Ramos (cell line): Measurements from ENCODE around the gene SPESP1.

Experiments used
- in situ Hi-C: fragments of 300-500 bp; cut with MboI; formaldehyde crosslinking; loops from one replicate; pipeline ENCODE4 v1.14.3; 2022; ENCODE audit warnings: low sequenced_read_pairs; ENCODE audit not compliant: unreplicated experiment

SPESP1 gene

DNA sequence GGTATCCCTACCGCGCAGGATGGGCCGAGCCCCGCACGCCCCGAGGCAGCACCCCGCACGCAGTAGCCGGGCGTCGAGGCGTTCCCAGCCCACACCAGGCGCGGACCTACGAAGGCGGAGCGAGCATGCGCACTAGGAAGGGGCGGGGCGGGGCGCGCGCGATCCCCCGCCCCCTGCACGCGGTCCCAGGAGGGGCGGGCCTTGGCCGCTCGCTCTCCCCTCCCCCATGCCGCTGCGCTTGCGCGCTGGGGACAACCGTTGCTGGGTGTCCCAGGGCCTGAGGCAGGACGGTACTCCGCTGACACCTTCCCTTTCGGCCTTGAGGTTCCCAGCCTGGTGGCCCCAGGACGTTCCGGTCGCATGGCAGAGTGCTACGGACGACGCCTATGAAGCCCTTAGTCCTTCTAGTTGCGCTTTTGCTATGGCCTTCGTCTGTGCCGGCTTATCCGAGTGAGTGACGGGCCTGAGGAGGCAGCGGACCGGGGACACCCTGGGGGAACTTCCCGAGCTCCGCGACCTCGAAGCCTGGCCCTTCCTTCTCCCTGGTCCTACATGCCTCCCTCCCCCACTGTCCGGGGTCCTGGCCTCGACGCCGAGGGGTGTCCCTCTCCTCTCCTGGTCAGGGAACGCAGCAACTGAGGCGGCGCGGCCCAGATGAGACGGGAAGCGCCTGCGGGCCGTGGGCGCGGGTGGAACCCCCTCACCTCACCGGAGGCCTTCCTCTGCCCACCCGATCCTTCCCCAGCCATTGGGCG lies at the start of gene SPESP1:
Gene SPESP1, plus strand, starts transcription at position 258 of the 755 bp plus-strand sequence. Its CDS starts 129 bp downstream, at position 387.
- in situ Hi-C loops, result no loop called here

GRCh38 chr15:68885070-68885469 lies 45.3 kb upstream of the SPESP1 start:
- in situ Hi-C loops, result no loop called here

DNA sequence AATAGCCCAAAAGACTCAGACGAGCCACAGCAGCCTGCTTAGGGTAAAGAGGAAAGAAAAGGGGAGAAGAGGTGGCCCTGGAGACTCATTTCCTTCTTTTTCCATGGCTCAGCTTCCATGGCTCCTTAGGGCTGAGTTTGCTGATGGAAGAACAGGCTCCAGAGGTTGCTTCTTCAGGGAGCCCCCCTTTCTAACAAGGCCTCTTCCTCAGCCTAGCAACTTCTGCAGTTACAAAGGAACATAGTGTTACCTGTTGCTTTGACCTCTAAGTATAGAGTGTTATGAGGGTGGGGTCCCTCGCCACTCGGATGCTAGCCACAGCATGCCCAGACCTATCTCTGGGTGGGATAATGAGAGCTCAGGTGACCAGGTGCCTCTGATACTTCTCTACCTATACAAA lies 43.2 kb upstream of the SPESP1 start:
- in situ Hi-C loops, result no loop called here

- in situ Hi-C loops, result no loop called here
Measured at GRCh38 chr15:68887819-68888218, 42.5 kb upstream of the SPESP1 start.

- in situ Hi-C loops, result no loop called here
Measured at GRCh38 chr15:68888419-68888818, 41.9 kb upstream of the SPESP1 start.

- in situ Hi-C loops, result loop anchor here (10.0 kb wide), 1 partner anchor 61 kb away; no protein-coding TSS in a partner anchor
Measured at GRCh38 chr15:68894208-68894607, 36.1 kb upstream of the SPESP1 start.

DNA sequence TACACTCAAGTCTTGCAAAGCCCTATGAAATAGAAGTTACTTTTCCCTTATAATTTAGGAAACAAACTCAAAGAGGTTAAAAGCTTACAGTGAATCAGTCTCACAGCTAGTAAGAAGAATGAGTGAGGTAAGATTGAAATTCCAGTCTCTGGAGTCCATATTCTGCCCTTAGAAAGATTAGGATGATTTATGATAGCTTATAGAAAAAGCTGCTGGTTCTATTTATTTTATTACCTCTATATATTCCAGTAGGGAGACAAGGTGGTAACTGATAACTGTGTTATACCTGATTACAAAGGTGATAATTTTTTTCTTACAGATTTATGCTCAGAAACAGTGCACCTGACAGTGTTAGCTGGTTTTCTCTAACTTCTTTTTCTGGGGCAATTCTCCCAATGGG lies 34.1 kb upstream of the SPESP1 start:
- in situ Hi-C loops, result loop anchor here (10.0 kb wide), 1 partner anchor 59 kb away; no protein-coding TSS in a partner anchor

GRCh38 chr15:68897016-68897415 lies 33.3 kb upstream of the SPESP1 start:
- in situ Hi-C loops, result loop anchor here (10.0 kb wide), 1 partner anchor 58 kb away; no protein-coding TSS in a partner anchor

DNA sequence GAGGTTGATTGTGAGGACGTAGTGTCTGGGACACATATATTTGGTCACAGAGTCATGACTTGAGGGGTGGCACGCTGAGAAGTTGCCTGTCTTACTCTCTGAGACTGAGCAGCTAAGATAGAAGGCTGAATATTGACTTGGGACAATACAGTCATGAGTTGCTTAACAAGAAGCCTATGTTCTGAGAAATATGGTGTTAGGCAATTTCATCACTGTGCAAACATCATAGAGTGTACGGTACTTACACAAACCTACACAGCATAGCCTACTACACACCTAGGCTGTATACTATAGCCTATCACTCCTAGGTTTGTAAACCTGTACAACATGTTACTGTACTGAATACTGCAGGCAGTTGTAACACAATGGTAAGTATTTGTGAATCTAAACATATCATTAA lies 30.3 kb upstream of the SPESP1 start:
- in situ Hi-C loops, result no loop called here

DNA sequence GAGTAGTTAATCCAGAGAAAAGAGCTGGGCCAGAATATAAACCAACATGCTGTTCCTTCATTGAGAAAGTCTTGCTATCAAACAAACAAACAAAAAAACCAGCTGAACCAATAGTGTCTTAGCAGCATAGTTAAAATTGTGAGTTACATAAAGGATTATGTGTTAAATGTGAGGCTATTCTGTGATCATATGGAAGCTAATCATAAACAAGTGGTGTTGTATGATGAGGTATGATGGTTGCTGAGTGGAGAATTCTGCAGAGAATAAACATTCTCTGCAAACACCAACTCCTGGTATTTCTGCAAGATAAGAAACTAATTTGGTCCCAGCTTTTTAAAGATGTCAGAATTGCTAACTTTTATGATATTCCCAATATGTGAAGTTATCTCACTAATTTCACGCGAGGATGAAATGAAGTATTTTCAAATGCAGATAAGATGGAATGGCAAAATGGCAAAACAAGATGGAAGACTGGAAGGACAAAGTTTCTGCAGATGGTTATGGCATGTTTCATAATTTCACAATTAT lies 22.9 kb upstream of the SPESP1 start:
- in situ Hi-C loops, result no loop called here

DNA sequence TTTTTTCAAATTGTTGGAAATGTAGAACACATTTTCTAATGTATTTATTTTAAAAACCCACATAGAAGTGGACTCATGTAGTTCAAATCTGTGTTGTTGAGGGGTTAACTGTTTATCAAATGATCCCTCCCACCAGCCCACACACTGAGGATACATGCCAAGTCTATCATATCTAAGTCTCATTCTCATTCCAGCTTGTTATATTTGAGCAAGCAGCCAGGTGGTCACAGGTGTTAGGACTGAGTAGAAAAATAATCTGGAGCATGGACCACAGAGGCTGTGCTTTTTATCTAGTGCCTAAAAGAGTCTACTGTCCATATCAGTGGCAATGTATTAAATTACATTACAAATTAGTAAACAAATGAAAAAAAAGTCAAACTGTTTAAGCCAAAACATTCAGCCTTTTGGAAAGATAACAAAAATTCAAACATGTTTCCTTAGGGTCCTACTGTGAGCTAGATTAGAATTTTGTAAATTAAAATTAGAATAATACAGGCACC lies 20.7 kb upstream of the SPESP1 start:
- in situ Hi-C loops, result no loop called here

- in situ Hi-C loops, result no loop called here
Measured at GRCh38 chr15:68910341-68910740, 20.0 kb upstream of the SPESP1 start.

GRCh38 chr15:68910816-68911215 lies 19.5 kb upstream of the SPESP1 start:
- in situ Hi-C loops, result no loop called here

- in situ Hi-C loops, result no loop called here
Measured at GRCh38 chr15:68921926-68922325, 8.4 kb upstream of the SPESP1 start.

DNA sequence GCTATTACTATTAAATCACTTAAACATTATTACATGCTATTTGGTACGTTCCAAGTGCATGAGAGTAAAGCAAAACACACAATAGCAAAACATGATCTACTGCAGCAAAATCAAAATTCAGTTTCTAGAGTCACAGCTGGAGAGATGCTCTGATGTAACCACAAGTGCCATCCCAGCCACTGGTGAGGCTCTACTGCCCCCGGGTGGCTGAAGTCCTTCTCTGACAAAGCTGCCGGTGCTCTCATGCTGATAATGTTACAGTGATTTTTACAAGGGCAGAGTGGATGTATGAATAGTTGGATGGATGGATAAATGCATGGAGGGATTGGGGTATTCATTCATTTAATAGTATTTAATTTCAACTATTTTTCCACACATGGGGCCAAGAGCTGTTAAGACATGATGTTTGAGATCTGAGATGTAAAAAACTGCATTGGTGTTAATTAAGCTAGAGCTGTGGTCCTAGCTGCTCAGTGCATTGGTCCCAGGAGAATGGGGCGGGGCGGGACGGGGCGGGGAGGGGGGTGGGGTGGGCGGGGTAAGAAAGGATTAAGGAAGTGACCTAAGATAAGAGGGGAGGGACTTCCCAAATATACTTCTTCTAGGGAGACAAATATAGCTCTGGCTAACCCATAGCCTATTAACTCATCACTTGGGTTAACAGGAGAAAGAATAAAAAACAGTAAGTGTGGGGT lies 5.3 kb upstream of the SPESP1 start:
- in situ Hi-C loops, result no loop called here

GRCh38 chr15:68933001-68933400 lies 2.7 kb downstream of the SPESP1 start:
- in situ Hi-C loops, result no loop called here

DNA sequence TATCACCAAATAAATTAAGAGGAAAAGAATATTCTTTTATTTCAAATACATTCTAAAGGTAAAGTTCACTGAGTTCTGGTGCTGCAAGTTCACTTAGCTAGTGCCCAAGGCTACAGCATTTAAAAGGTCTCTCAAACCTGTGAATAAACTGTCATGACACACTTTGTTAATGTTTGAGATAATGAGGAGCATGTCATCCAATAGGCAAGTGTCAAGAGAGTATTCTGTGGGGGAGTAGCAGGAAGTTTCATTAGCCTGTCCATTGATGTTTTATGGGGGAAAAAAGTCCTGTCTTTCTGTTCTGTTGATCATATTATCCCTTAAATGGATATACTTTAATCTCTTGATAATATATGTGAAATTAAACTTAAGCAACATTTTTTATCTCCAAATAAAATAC lies 4.0 kb downstream of the SPESP1 start:
- in situ Hi-C loops, result no loop called here

DNA sequence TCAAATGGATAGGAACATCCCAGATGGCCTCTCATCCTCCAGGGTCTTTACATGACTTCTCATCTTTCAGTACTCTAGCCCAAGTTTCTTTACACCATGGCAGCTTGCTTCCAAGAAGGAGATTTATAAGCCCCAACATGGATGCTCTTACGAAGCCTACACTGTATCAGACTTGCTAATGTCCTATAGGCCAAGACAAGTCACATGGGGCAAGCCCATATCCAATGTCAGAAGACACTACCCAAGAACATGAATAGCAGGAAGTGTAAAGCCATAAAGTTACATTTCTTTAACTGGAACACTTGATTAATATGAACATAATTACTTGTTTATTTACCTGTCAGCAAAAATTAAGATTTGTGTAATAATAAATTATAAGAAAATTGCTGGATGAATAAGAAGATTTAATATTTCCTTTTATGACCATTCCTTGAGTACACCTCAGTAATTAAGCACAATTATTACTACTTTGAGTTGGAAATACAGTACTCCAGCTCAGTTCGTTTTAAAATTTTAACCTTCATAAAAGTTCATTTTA lies 5.1 kb downstream of the SPESP1 start:
- in situ Hi-C loops, result no loop called here

- in situ Hi-C loops, result no loop called here
Measured at GRCh38 chr15:68939501-68939900, 9.2 kb downstream of the SPESP1 start.

- in situ Hi-C loops, result loop anchor here (10.0 kb wide), 1 partner anchor 57 kb away; no protein-coding TSS in a partner anchor
Measured at GRCh38 chr15:68951813-68952212, 21.5 kb downstream of the SPESP1 start.

DNA sequence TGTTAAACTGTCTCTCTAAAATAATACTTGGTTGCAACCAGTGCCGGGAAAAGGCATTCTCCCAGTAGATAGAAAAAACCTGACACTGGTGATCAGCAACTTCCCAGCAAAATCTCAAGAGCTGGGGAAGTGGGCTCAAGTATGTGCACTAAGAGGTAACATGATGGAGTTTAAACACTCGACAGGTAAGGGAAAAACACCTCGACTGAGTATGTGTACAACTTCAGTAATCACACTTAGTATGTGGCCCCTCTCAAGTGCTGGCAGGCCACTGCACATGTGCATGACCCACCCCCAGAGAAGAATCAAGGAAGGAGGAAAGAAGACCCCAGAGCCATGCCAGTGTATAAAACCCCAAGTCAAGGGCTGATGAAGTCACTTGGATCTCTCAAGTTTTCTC lies 27.4 kb downstream of the SPESP1 start:
- in situ Hi-C loops, result loop anchor here (10.0 kb wide), 1 partner anchor 63 kb away; no protein-coding TSS in a partner anchor
